Body of pancreas (tissue), 4 donors: ENCODE measurements around the gene HCFC1R1.

Experiments
- POLR2A ChIP-seq, 3 donors: fragments of 450-650 bp; IDR thresholded peaks; one replicate each; pipeline ENCODE4 v1.6.1; 2016; ENCODE audit warnings: antibody characterized with exemption in 3 of 3, mild to moderate bottlenecking in 2 of 3
- TF ChIP-seq, protein P1 (sequence below), 7 experiments: fragments of 450-650 bp in 4 of 7; fragments of 200-600 bp in 3 of 7; sonication (generic) in 3 of 7; IDR thresholded peaks; one replicate each; pipeline ENCODE4 v1.5.1; 2016 to 2019; ENCODE audit warnings: antibody characterized with exemption in 7 of 7

DNA sequence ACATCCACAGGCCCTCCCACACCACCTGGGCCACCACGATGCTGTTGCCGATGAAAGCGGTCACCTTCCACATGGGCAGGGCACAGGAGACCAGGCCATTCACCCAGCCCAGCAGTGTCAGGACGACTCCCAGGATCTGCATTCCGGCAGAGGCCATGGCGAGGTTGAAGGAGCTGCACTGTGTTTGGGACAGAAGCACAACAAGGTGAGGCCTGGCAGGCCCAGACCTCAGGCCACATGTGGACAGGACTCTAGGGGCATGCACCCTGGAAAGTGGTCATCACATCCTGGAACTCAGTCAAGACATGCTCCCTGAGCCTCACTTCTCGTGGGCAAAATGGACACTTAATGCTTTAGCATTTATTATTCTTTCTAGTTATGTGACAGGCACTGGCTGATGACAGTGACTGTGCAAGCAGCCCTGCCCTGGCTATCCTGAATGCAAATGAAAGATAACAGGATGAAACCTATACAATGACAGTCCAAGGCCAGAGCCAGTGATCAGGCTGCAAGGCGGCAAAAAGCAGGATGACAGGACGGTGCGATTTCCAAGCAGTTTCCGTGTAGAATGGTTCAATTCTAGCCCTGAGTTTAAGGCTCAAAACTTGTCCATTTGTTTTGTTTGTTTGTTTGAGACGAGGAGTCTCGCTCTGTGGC is 7.7 kb downstream of the HCFC1R1 start:
- no peak for TF ChIP-seq POLR2A (IDR thresholded peaks at IDR 0.05)
- TF ChIP-seq, protein P1, sequence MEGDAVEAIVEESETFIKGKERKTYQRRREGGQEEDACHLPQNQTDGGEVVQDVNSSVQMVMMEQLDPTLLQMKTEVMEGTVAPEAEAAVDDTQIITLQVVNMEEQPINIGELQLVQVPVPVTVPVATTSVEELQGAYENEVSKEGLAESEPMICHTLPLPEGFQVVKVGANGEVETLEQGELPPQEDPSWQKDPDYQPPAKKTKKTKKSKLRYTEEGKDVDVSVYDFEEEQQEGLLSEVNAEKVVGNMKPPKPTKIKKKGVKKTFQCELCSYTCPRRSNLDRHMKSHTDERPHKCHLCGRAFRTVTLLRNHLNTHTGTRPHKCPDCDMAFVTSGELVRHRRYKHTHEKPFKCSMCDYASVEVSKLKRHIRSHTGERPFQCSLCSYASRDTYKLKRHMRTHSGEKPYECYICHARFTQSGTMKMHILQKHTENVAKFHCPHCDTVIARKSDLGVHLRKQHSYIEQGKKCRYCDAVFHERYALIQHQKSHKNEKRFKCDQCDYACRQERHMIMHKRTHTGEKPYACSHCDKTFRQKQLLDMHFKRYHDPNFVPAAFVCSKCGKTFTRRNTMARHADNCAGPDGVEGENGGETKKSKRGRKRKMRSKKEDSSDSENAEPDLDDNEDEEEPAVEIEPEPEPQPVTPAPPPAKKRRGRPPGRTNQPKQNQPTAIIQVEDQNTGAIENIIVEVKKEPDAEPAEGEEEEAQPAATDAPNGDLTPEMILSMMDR (IDR thresholded peaks at IDR 0.05) = no peak
